HG03135 (cell line): ENCODE data around the gene COBL.

Experiments
- ATAC-seq: cut with Tn5 transposase; IDR thresholded peaks from one replicate; pipeline ENCODE4 v1.9.1; 2021; ENCODE audit warnings: mild to moderate bottlenecking, moderate library complexity; ENCODE audit not compliant: unreplicated experiment

Gene COBL

DNA sequence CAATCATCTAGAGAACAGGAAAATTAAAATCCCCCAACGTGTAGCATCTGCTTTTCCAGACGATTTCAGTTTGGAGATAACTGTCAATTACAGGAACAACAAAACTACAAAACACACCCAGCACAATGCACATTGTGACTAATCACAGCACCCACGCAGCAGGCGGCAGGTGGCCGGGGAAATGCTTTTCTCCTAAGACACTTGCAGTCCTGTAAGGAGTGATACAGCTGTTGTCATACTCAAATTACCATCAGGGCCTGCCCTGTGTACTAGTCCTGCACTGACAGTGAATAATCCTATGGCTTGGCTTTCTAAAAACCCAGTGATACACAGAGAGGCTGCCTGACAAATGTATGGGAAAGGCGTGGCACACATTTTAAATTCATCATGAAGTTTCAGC is 37.8 kb downstream of the COBL start:
- ATAC-seq: no peak

DNA sequence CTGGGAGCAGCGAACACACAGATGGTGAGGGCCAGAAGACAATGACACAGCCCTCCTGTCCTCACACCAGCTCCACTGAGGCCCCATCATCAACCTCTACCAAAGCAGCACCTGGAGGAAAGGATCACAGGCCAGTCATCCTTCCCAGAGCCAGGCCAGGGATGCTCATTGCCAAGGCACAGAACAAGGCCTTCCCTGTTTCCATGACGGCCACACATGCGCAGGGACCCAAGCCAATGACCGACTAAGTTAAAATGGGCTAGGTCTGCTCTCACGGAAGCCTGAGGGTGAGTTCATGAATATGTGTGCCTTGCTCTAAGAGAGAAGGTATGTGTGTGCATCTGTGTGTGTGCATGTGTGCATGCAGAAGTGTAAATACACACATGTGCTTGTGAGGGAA is 39.6 kb downstream of the COBL start:
- no peak for ATAC-seq

- no peak for ATAC-seq
These were observed 40.5 kb downstream of the COBL start for GRCh38 chr7:51276091-51276605.

- ATAC-seq: no peak
These were observed 41.1 kb downstream of the COBL start for GRCh38 chr7:51275532-51275931.

DNA sequence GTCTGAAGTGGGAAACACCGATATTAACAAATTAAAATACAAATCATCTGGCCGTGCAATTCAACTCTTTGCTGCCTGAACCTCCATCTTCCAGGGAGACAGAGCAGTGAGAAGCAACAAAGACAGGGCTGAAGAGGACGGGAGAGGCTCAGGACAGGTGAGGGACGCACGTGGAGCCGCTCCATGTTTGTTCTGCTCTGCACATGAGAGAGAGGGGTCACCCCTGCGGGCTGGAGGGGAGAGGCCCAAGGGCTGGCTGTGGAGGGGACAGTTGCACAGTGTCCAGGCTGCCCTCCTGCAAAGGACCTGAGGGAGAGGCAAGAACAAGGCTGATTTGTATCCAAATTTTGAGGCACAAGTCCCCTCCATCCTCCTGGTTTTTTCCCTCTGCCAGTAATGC is 41.7 kb downstream of the COBL start:
- no peak for ATAC-seq

GRCh38 chr7:51274001-51274400 is 42.6 kb downstream of the COBL start:
- no peak for ATAC-seq

GRCh38 chr7:51273360-51273759 is 43.2 kb downstream of the COBL start:
- ATAC-seq: no peak

DNA sequence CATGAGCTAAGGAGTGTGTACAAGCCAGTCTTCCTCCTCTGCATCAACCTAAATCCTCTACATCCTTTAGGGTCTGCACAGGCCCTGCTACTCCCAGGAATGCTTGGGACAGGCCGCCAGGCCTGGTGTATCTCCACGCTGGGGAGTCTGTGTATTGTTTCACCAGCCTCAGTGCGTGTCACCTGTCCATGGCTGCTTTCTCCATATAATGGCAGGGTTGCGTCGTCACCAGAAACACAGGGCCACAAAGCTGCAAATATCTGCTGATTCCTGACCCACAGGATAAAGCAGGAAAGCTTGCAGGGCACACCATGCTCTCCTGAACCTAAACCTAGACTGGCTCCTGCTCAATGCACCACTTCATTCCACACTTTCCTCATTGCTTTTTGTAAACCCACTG is 45.6 kb downstream of the COBL start:
- ATAC-seq: no peak

DNA sequence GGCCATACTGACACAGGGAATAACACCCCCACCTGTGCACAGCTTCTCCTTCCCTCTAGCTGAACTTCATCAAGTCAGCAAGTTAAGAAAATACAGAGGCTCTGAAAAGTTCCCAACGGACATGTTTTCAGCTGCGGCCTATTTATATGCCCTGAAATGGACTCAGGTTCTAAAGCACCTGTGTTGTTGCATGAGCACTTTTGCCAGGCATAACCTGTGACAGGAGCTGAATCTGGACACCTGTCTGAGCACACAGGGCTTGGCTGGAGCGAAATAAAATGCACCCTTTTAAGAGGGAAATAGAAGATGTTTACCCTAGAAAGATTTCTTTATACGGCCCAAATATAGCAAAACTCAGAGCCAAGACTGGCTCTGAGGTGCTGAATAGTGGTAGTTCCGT is 46.7 kb downstream of the COBL start:
- no peak for ATAC-seq

- no peak for ATAC-seq
These were observed 47.3 kb downstream of the COBL start for GRCh38 chr7:51269321-51269720.

DNA sequence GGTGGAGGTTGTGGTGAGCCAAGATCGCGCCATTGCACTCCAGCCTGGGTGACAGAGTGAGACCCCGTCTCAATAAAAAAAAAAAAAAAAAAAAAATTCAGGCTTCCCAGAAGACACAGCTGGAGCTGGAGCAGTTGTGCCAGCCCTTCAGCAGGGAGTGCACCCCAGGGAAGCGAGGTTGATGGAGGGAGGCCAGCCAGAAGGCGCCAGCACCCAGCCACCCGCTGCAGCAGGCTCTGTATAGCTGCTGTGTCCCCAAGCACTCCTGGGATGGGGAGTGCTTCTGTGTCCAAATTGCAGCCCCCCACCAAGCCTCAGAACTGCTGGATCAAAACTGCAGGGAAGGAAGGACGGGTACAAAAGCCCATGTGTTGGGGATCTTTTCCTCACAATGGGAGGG is 47.8 kb downstream of the COBL start:
- no peak for ATAC-seq

DNA sequence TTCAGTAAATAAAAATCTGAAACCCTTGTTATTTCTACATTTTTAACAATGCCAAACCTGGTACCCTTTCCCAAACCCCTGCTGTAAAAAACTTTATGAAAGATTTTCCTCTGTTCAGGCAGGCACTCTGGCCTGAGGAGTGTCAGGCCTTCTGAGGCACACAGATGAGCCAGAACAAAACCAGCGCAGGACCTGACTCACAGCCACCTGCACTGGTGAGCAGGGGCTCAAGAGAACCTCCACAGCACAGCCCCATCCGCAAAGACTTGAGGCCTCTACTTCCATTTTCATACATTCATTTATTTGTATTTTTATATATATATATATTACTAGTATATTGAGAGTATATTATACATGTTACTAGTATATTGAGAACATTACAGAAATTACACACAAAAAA is 49.4 kb downstream of the COBL start:
- ATAC-seq: no peak

GRCh38 chr7:51265066-51265907 is 51.3 kb downstream of the COBL start:
- ATAC-seq: no peak

- ATAC-seq: no peak
These were observed 52.8 kb downstream of the COBL start for GRCh38 chr7:51263631-51264484.

DNA sequence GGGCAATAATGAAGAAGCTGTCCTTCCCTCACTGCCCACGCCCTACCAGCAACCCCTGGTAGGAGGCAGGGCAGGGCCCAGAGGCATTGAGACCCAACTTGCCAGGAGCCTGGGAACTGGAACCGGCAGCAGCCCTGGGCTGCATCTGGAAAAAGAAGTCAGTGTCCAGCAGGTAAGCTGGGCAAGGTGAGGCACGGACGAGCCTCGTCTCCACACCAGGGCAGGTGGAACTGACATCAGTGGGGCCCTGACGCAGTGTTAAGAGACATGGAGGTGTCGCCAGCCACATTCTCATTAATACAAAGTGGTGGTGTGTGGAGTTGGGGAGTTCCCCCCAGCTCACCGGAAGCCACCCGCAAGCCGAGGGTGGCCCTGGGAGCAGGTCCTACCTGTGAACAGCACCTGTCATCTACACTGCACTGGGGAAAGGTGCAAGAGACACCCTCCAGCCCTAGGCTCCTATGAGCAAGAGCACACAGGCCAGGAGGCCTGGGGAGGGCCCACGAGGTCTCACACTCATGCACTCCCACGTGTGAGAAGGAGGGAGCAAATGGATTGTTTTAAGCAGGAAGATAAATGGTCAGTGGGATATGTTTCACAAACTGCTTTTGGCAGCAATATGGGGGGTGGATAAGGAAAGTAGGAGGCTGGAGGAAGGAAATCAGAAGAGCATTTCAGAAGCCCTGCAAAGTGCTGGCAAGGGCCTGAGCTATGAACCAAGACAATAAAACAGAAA is 53.6 kb downstream of the COBL start:
- ATAC-seq: no peak

GRCh38 chr7:51261950-51262795 is 54.4 kb downstream of the COBL start:
- ATAC-seq: no peak

DNA sequence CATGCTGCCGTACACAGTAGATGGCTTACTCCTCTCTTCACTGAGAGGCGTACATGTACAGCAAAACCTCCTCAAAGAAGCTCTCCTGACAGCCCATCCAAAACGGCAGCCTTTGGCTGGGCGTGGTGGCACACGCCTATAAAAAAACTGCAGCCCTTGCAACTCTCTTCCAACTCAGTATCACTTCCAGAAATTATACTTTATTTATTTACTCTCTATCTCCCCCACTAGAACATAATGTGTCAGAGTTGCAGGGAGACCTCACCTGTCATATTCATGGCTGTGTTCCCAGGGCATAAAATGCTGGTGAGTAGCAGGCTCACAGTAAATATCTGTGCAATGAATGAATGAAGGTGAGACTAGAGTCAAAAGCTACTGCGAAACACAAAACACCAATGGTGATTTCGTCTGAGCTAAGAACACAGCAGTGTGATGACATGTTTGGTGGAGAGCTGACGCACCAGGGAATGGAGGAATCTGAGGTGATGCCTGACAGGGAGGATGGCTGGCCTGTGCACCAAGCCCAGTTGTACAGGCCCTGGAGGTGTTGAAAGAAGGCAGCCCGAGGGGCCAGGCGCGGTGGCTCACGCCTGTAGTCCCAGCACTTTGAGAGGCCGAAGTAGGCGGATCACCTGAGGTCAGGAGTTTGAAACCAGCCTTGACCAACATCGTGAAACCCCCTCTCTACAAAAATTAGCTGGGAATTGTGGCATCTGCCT is 55.3 kb downstream of the COBL start:
- ATAC-seq: no peak

DNA sequence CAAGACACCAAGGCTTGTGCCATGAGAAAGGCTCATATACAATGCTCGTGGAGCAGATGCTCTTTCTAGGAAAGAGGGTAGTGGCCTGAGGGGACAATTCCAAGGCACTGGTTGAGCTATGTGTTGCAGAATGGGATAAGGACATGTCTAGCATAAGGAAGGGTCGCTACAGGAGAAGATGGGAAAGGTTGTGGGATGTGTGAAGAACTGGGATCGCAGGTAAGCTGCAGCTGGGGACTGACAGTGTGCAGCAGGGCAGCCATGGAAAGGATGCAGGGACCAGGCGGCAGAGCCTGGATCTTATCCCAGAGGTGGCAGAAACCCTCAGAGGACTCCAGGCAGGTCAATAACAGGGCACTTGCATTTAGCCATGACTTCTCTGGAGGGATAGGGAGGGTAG is 56.1 kb downstream of the COBL start:
- no peak for ATAC-seq

DNA sequence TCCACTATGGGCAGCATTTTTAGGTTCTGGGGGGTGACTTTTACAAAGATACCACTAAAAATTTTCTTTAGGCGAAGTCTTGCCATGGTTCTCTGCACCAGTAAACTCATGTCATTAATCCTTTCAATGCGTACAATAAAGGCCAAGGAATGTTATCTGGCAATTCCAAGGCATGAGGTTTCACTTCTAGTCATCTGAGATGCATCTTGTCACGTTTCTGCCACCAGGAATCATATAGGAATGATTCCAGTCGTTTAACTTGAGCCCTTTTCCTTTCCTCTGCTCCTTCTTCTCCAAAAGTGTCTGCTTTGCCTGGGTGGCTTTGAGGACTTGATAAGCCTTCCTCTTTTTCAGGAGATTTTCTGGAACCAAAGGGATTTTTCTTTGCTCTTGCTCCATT is 56.8 kb downstream of the COBL start:
- ATAC-seq: no peak

DNA sequence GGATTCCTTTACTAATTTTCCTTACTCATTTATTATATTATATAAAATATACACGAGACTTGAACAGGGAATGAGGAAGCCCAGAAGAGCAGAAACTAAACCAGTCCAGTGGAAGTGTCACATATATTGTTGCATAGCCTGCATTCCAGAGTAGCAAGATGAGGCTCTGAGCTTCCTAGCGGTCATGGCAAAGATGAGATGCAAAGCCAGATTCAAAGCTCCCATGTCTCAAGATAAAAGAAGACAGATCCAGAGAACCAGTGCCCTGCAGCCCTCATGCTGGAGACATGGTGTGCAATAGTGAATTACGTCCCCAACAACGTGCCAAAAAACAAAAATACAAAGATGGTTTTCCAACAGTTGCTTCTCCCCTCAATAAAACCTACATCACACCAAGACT is 59.7 kb downstream of the COBL start:
- no peak for ATAC-seq
